GM19372 (cell line): Measurements from ENCODE around the gene ZSWIM5.
"Not testable (repeated sequence)": the region's sequence is repeated elsewhere in the genome, so short reads cannot be mapped to it uniquely, and the experiment has no call there.

ENCODE experiments used
- ATAC-seq: cut with Tn5 transposase; IDR thresholded peaks from one replicate; pipeline ENCODE4 v1.9.1; 2021; ENCODE audit warnings: mild to moderate bottlenecking, low read depth, moderate library complexity; ENCODE audit not compliant: unreplicated experiment

Gene ZSWIM5

GRCh38 chr1:45205011-45205909 is 1.1 kb downstream of the ZSWIM5 start:
- ATAC-seq, result no peak

- no peak for ATAC-seq
These were observed 5.4 kb downstream of the ZSWIM5 start for GRCh38 chr1:45200906-45201500.

- no peak for ATAC-seq
These were observed 6.0 kb downstream of the ZSWIM5 start for GRCh38 chr1:45200435-45200834.

GRCh38 chr1:45198185-45198584 is 8.2 kb downstream of the ZSWIM5 start:
- ATAC-seq, result no peak

GRCh38 chr1:45196863-45197262 is 9.5 kb downstream of the ZSWIM5 start:
- no peak for ATAC-seq

- no peak for ATAC-seq
These were observed 15.0 kb downstream of the ZSWIM5 start for GRCh38 chr1:45191418-45191783.

- ATAC-seq, result no peak
These were observed 18.7 kb downstream of the ZSWIM5 start for GRCh38 chr1:45187725-45188124.

- not testable (repeated sequence) for ATAC-seq
These were observed 26.4 kb downstream of the ZSWIM5 start for GRCh38 chr1:45179918-45180519.

GRCh38 chr1:45177452-45177851 is 29.0 kb downstream of the ZSWIM5 start:
- no peak for ATAC-seq

GRCh38 chr1:45172764-45173163 is 33.6 kb downstream of the ZSWIM5 start:
- ATAC-seq, result no peak

GRCh38 chr1:45172005-45172404 is 34.4 kb downstream of the ZSWIM5 start:
- ATAC-seq, result no peak

- no peak for ATAC-seq
These were observed 34.8 kb downstream of the ZSWIM5 start for GRCh38 chr1:45171575-45171974.

- no peak for ATAC-seq
These were observed 36.2 kb downstream of the ZSWIM5 start for GRCh38 chr1:45170151-45170742.

GRCh38 chr1:45167947-45168346 is 38.5 kb downstream of the ZSWIM5 start:
- ATAC-seq, result not testable (repeated sequence)

- not testable (repeated sequence) for ATAC-seq
These were observed 42.1 kb downstream of the ZSWIM5 start for GRCh38 chr1:45164307-45164706.

- ATAC-seq, result not testable (repeated sequence)
These were observed 43.3 kb downstream of the ZSWIM5 start for GRCh38 chr1:45163111-45163510.

- ATAC-seq, result not testable (repeated sequence)
These were observed 44.1 kb downstream of the ZSWIM5 start for GRCh38 chr1:45162041-45163035.

- ATAC-seq, result no peak
These were observed 50.4 kb downstream of the ZSWIM5 start for GRCh38 chr1:45155957-45156356.

- no peak for ATAC-seq
These were observed 51.0 kb downstream of the ZSWIM5 start for GRCh38 chr1:45155423-45155822.

- no peak for ATAC-seq
These were observed 54.3 kb downstream of the ZSWIM5 start for GRCh38 chr1:45152126-45152525.
